Trophoblast cell (in vitro differentiated cells and primary cell): Measurements from ENCODE around the gene ITPKB.
"Not testable (repeated sequence)": the region's sequence is repeated elsewhere in the genome, so short reads cannot be mapped to it uniquely, and the experiment has no call there.

Source experiments
- DNase-seq, 2 donors: peaks; one replicate each; pipeline ENCODE4 v3.0.0-alpha.2; 2016
- H2AFZ ChIP-seq: 2 replicates; pipeline ENCODE4 v1.6.1; 2013; ENCODE audit warnings: low read length, moderate library complexity, mild to moderate bottlenecking; ENCODE audit not compliant: insufficient read depth, poor library complexity
- H2AK5ac ChIP-seq: 2 replicates; pipeline ENCODE4 v1.6.1; 2013; ENCODE audit warnings: mild to moderate bottlenecking, low read length
- H2BK120ac ChIP-seq: 2 replicates; pipeline ENCODE4 v1.6.1; 2013; ENCODE audit warnings: low read length, mild to moderate bottlenecking, moderate library complexity; ENCODE audit not compliant: insufficient read depth, poor library complexity
- H2BK12ac ChIP-seq: 2 replicates; pipeline ENCODE4 v1.6.1; 2013; ENCODE audit warnings: mild to moderate bottlenecking, low read length, moderate library complexity
- H2BK5ac ChIP-seq: 2 replicates; pipeline ENCODE4 v1.6.1; 2013; ENCODE audit warnings: low read length, low read depth, moderate library complexity, mild to moderate bottlenecking; ENCODE audit not compliant: poor library complexity
- H3K14ac ChIP-seq: 2 replicates; pipeline ENCODE4 v1.6.1; 2013; ENCODE audit warnings: mild to moderate bottlenecking, low read length
- H3K18ac ChIP-seq: 2 replicates; pipeline ENCODE4 v1.6.1; 2013; ENCODE audit warnings: mild to moderate bottlenecking, low read length
- H3K23ac ChIP-seq: 2 replicates; pipeline ENCODE4 v1.6.1; 2013; ENCODE audit warnings: low read length
- H3K27ac ChIP-seq: 2 replicates; pipeline ENCODE4 v1.5.1; 2013; ENCODE audit warnings: low read depth, mild to moderate bottlenecking, inconsistent platforms, low read length, moderate library complexity
- H3K27me3 ChIP-seq: 2 replicates; pipeline ENCODE4 v1.6.1; 2013; ENCODE audit warnings: inconsistent platforms, mild to moderate bottlenecking, low read length, moderate library complexity; ENCODE audit not compliant: insufficient read depth
- H3K36me3 ChIP-seq, 2 experiments: 1 replicate in 1 of 2; 2 replicates in 1 of 2; pipeline ENCODE4 v1.6.1; 2013; ENCODE audit warnings: low read length in 2 of 2, mild to moderate bottlenecking in 2 of 2, moderate library complexity in 1 of 2; ENCODE audit not compliant: insufficient read depth in 2 of 2, control insufficient read depth in 1 of 2
- H3K4ac ChIP-seq: 2 replicates; pipeline ENCODE4 v1.6.1; 2013; ENCODE audit warnings: low read depth, mild to moderate bottlenecking, low read length, moderate library complexity
- H3K4me1 ChIP-seq, 2 experiments: 1 replicate in 1 of 2; 2 replicates in 1 of 2; pipeline ENCODE4 v1.6.1; 2013; ENCODE audit warnings: low read length in 2 of 2, mild to moderate bottlenecking in 2 of 2, moderate library complexity in 1 of 2; ENCODE audit not compliant: insufficient read depth in 2 of 2, control insufficient read depth in 1 of 2
- H3K4me2 ChIP-seq: 2 replicates; pipeline ENCODE4 v1.6.1; 2013; ENCODE audit warnings: inconsistent platforms, mild to moderate bottlenecking, low read length, moderate library complexity
- H3K4me3 ChIP-seq: 2 replicates; pipeline ENCODE4 v1.5.1; 2013; ENCODE audit warnings: mild to moderate bottlenecking, low read depth, low read length, inconsistent platforms
- H3K79me1 ChIP-seq: one replicate; pipeline ENCODE4 v1.6.1; 2013; ENCODE audit warnings: low read length
- H3K79me2 ChIP-seq: 2 replicates; pipeline ENCODE4 v1.6.1; 2013; ENCODE audit warnings: low read length, mild to moderate bottlenecking; ENCODE audit not compliant: control insufficient read depth, insufficient read depth, poor library complexity
- H3K9ac ChIP-seq: 2 replicates; pipeline ENCODE4 v1.6.1; 2013; ENCODE audit warnings: mild to moderate bottlenecking, low read length
- H3K9me3 ChIP-seq: 2 replicates; pipeline ENCODE4 v1.6.1; 2013; ENCODE audit warnings: low read depth, mild to moderate bottlenecking, control low read depth, inconsistent platforms, low read length; ENCODE audit not compliant: insufficient read depth
- H4K12ac ChIP-seq: 2 replicates; pipeline ENCODE4 v1.6.1; 2013; ENCODE audit warnings: low read depth, mild to moderate bottlenecking, low read length, moderate library complexity
- H4K8ac ChIP-seq: 2 replicates; pipeline ENCODE4 v1.6.1; 2013; ENCODE audit warnings: low read depth, mild to moderate bottlenecking, low read length, moderate library complexity
- H4K91ac ChIP-seq: one replicate; pipeline ENCODE4 v1.6.1; 2013; ENCODE audit warnings: low read depth, mild to moderate bottlenecking, low read length, moderate library complexity
- WGBS: extraction: QIAGEN DNeasy Blood & Tissue Kit; methylation state at CpG from one replicate; pipeline ENCODE4 v1.1.7; 2013; ENCODE audit warnings: missing lambda C conversion rate; ENCODE audit not compliant: insufficient read length, insufficient coverage; ENCODE audit errors: extremely low coverage; 5-methylcytosine and 5-hydroxymethylcytosine counted together

Gene ITPKB

GRCh38 chr1:226772446-226773139 lies 33.5 kb upstream of the ITPKB start:
- no peak overlapping the region for H3K9ac ChIP-seq
- H2BK120ac ChIP-seq = no peak overlapping the region
- H2BK12ac ChIP-seq = no peak overlapping the region
- no peak overlapping the region for H4K12ac ChIP-seq
- no peak overlapping the region for H4K91ac ChIP-seq
- H2AFZ ChIP-seq = no peak overlapping the region
- no peak overlapping the region for H3K18ac ChIP-seq
- peaks cover 1% of the 10 kb centered on the region for H3K9me3 ChIP-seq
- no peaks in the 10 kb centered on the region for H3K79me2 ChIP-seq
- H4K8ac ChIP-seq = no peak overlapping the region
- H3K4ac ChIP-seq = no peak overlapping the region
- H3K79me1 ChIP-seq = no peaks in the 10 kb centered on the region
- no peak for DNase-seq
- H3K27ac ChIP-seq = no peak overlapping the region
- no peak overlapping the region for H3K23ac ChIP-seq
- WGBS = no CpG with 5 or more reads among the region's 7 CpGs
- no peaks in the 10 kb centered on the region for H3K36me3 ChIP-seq
- no peaks in the 10 kb centered on the region for H3K27me3 ChIP-seq
- no peak overlapping the region for H3K14ac ChIP-seq
- H3K4me3 ChIP-seq = no peak overlapping the region
- H3K4me2 ChIP-seq = no peak overlapping the region
- H2AK5ac ChIP-seq = no peak overlapping the region
- H3K4me1 ChIP-seq = no peaks in the 10 kb centered on the region
- no peak overlapping the region for H2BK5ac ChIP-seq

- H3K14ac ChIP-seq, H3K18ac ChIP-seq, H3K27me3 ChIP-seq, H3K23ac ChIP-seq, H3K4ac ChIP-seq, H4K8ac ChIP-seq, H3K79me2 ChIP-seq, H2BK12ac ChIP-seq, H4K12ac ChIP-seq, H3K27ac ChIP-seq, H3K9me3 ChIP-seq, H2AK5ac ChIP-seq, H4K91ac ChIP-seq, H3K9ac ChIP-seq, DNase-seq, H3K36me3 ChIP-seq, H2AFZ ChIP-seq, H3K79me1 ChIP-seq, H2BK5ac ChIP-seq, H3K4me3 ChIP-seq, H2BK120ac ChIP-seq, H3K4me2 ChIP-seq: not testable (repeated sequence)
- no CpG with 5 or more reads among the region's 3 CpGs for WGBS
- peaks cover 7 to 17% of the 10 kb centered on the region in 2 experiments for H3K4me1 ChIP-seq
Observed at GRCh38 chr1:226767170-226767569, 28.1 kb upstream of the ITPKB start.

- H2AK5ac ChIP-seq = no peak overlapping the region
- H2BK12ac ChIP-seq = no peak overlapping the region
- peaks cover 7 to 17% of the 10 kb centered on the region in 2 experiments for H3K4me1 ChIP-seq
- H3K4ac ChIP-seq = no peak overlapping the region
- no peak overlapping the region for H2BK120ac ChIP-seq
- no peak overlapping the region for H3K18ac ChIP-seq
- H3K4me2 ChIP-seq = no peak overlapping the region
- H4K8ac ChIP-seq = no peak overlapping the region
- H3K79me2 ChIP-seq = no peaks in the 10 kb centered on the region
- no peaks in the 10 kb centered on the region for H3K27me3 ChIP-seq
- H2BK5ac ChIP-seq = no peak overlapping the region
- no peak overlapping the region for H4K91ac ChIP-seq
- H3K27ac ChIP-seq = no peak overlapping the region
- H2AFZ ChIP-seq = no peak overlapping the region
- no peak overlapping the region for H3K23ac ChIP-seq
- no peak for DNase-seq
- H3K14ac ChIP-seq = no peak overlapping the region
- no peak overlapping the region for H3K4me3 ChIP-seq
- no peak overlapping the region for H3K9ac ChIP-seq
- H3K79me1 ChIP-seq = peaks cover 3% of the 10 kb centered on the region
- H3K9me3 ChIP-seq = no peaks in the 10 kb centered on the region
- no CpG with 5 or more reads among the region's 3 CpGs for WGBS
- no peaks in the 10 kb centered on the region for H3K36me3 ChIP-seq
- no peak overlapping the region for H4K12ac ChIP-seq
Observed at GRCh38 chr1:226766565-226766964, 27.5 kb upstream of the ITPKB start.

- Histone ChIP-seq H4K8ac (peak overlapping the region; percentile 29), H2BK12ac (peak overlapping the region; percentile 55), H3K4me2 (no peak overlapping the region), H3K14ac (no peak overlapping the region), H4K91ac (peak overlapping the region; percentile 63), H3K4me1 (peaks cover 7 to 17% of the 10 kb centered on the region in 2 experiments), H2BK120ac (peak overlapping the region; percentile 63), H2AK5ac (peak overlapping the region; percentile 9), H2AFZ (no peak overlapping the region), H3K27me3 (no peaks in the 10 kb centered on the region), H4K12ac (no peak overlapping the region), H3K4me3 (no peak overlapping the region), H3K36me3 (no peaks in the 10 kb centered on the region), H2BK5ac (peak overlapping the region; percentile 68), H3K4ac (no peak overlapping the region), H3K9me3 (no peaks in the 10 kb centered on the region), H3K18ac (no peak overlapping the region), H3K27ac (no peak overlapping the region), H3K79me1 (peaks cover 3% of the 10 kb centered on the region), H3K23ac (no peak overlapping the region), H3K9ac (no peak overlapping the region), H3K79me2 (no peaks in the 10 kb centered on the region)
- WGBS = no CpG with 5 or more reads among the region's 2 CpGs
- DNase-seq = no peak
Observed at GRCh38 chr1:226764533-226764932, 25.5 kb upstream of the ITPKB start.
